Lower leg skin (tissue), 4 donors: ENCODE measurements around the gene L3HYPDH. TPM values are rescaled to one million over a fixed set of nuclear protein-coding genes. Genes with fewer than 3 reads are reported as not detected.
A peak's percentile ranks its signal among the peaks of the same experiment; 100 is the strongest.

ENCODE experiments used
- DNase-seq, 2 donors: peaks; one replicate each; pipeline ENCODE4 v3.0.0-alpha.2; 2019; ENCODE audit warnings: low spot score in 2 of 2
- H3K4me3 ChIP-seq: fragments of 200-600 bp; sonication (generic); 2 replicates; pipeline ENCODE4 v1.5.1; 2017; ENCODE audit warnings: mild to moderate bottlenecking, low read depth; ENCODE audit not compliant: poor library complexity, severe bottlenecking
- POLR2A ChIP-seq, 2 donors: fragments of 450-650 bp; IDR thresholded peaks; one replicate each; pipeline ENCODE4 v1.6.1; 2016 to 2017; ENCODE audit warnings: antibody characterized with exemption in 2 of 2, mild to moderate bottlenecking in 1 of 2, moderate library complexity in 1 of 2
- WGBS, 2 donors: methylation state at CpG; one replicate each; pipeline ENCODE4 v1.1.5; 2018; 5-methylcytosine and 5-hydroxymethylcytosine counted together
- intact Hi-C: fragments of 100-400 bp; cut with DNase I; formaldehyde crosslinking; loops from one replicate; pipeline ENCODE4 v1.15.0; 2023; ENCODE audit warnings: low total_unique reads
- total RNA-seq, 4 donors: library from RNA; depleted of rRNA; stranded (reverse); fragments of >200 nt; gene quantifications; one replicate each; pipeline ENCODE4 v1.1.0, GENCODE V29; 2016
- TF ChIP-seq, protein P1 (sequence below), 3 donors: fragments of 450-650 bp; IDR thresholded peaks; one replicate each; pipeline ENCODE4 v1.5.1; 2016; ENCODE audit warnings: antibody characterized with exemption in 3 of 3, mild to moderate bottlenecking in 3 of 3, moderate library complexity in 2 of 3

The L3HYPDH gene
- total RNA-seq, 4 donors from 2014 or later: 7.1 to 28.1 (median 16.8) TPM

DNA sequence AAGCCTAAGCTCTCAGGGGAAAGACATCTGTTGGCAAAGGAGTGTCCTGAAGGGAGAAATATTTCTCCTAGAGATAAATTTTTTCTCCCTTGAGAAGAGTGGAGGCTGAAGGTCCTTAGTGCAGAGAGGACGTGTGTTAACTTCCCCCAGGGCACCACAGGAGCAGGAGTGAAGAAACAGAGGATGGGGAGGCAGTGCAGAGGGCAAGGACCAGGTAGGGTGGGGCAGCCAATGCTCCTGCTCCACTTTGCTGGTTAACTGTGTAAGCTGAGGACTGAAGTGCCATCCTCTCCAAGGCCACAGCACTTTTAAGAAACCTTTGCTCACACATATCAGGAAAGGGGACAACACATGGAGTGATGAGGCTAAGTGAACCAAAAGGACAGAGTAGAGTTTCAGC is 4.0 kb downstream of the L3HYPDH start:
- H3K4me3 ChIP-seq: no peak overlapping the region
- intact Hi-C loops: no loop called here
- no peak for DNase-seq
- 30 to 40% methylated on average over 1 of the region's 1 CpG for WGBS, 2 donors
- TF ChIP-seq, protein P1, sequence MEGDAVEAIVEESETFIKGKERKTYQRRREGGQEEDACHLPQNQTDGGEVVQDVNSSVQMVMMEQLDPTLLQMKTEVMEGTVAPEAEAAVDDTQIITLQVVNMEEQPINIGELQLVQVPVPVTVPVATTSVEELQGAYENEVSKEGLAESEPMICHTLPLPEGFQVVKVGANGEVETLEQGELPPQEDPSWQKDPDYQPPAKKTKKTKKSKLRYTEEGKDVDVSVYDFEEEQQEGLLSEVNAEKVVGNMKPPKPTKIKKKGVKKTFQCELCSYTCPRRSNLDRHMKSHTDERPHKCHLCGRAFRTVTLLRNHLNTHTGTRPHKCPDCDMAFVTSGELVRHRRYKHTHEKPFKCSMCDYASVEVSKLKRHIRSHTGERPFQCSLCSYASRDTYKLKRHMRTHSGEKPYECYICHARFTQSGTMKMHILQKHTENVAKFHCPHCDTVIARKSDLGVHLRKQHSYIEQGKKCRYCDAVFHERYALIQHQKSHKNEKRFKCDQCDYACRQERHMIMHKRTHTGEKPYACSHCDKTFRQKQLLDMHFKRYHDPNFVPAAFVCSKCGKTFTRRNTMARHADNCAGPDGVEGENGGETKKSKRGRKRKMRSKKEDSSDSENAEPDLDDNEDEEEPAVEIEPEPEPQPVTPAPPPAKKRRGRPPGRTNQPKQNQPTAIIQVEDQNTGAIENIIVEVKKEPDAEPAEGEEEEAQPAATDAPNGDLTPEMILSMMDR (IDR thresholded peaks at IDR 0.05): no peak
- TF ChIP-seq POLR2A (IDR thresholded peaks at IDR 0.05): no peak

- 95 to 96% methylated on average over 3 of the region's 3 CpGs for WGBS, 2 donors
- intact Hi-C loops: no loop called here
- no peak overlapping the region for H3K4me3 ChIP-seq
- DNase-seq: no peak
- TF ChIP-seq, protein P1 (IDR thresholded peaks at IDR 0.05): no peak
- TF ChIP-seq POLR2A (IDR thresholded peaks at IDR 0.05): no peak
Observed at GRCh38 chr14:59478540-59478939, 5.7 kb downstream of the L3HYPDH start.

DNA sequence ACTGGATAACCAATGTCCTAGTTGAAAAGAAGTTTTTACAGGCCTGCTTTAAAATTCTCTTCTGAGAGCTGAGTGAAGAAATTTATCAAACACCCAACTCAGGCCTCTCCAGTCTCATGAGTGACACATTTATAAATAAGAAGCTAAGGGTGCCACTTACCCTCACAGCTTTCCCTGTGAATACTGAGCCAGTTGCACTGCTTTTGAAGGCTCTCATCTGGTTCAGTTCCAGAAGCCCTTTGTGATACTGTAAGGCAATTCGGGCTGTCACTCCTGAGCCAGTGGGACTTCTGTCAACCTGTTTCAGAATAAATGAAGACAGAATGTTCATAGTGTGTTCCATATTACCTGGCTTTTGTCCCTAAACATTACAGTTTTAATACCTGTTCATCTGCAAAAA is 8.5 kb downstream of the L3HYPDH start:
- DNase-seq: no peak
- 85 to 87% methylated on average over 1 of the region's 1 CpG for WGBS, 2 donors
- intact Hi-C loops: no loop called here
- TF ChIP-seq, protein P1 (IDR thresholded peaks at IDR 0.05): no peak
- TF ChIP-seq POLR2A (IDR thresholded peaks at IDR 0.05): no peak
- H3K4me3 ChIP-seq: no peak overlapping the region

DNA sequence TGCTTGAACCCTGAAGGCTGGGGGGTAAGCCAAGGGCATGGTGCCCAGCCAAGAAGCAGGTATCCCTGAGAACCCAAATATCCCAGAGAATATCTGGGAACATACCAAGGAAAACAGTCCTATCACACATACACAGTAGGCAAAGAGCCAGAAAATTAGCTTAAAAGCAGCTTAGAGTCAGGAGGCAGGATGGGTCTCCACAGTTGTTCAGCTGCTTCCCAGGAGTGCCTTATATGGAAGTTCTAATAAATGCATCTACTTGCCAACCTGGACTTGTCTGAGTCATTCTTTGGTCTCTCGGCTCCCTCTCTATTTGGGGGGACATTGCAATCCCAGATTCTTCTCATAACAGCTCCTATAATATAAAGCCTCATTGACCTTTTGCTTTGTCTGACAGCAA is 10.0 kb downstream of the L3HYPDH start:
- intact Hi-C loops: no loop called here
- WGBS, 2 donors: 38 to 77% methylated on average over 1 of the region's 1 CpG
- no peak for DNase-seq
- no peak overlapping the region for H3K4me3 ChIP-seq
- TF ChIP-seq POLR2A (IDR thresholded peaks at IDR 0.05): no peak
- TF ChIP-seq, protein P1 (IDR thresholded peaks at IDR 0.05): no peak

DNA sequence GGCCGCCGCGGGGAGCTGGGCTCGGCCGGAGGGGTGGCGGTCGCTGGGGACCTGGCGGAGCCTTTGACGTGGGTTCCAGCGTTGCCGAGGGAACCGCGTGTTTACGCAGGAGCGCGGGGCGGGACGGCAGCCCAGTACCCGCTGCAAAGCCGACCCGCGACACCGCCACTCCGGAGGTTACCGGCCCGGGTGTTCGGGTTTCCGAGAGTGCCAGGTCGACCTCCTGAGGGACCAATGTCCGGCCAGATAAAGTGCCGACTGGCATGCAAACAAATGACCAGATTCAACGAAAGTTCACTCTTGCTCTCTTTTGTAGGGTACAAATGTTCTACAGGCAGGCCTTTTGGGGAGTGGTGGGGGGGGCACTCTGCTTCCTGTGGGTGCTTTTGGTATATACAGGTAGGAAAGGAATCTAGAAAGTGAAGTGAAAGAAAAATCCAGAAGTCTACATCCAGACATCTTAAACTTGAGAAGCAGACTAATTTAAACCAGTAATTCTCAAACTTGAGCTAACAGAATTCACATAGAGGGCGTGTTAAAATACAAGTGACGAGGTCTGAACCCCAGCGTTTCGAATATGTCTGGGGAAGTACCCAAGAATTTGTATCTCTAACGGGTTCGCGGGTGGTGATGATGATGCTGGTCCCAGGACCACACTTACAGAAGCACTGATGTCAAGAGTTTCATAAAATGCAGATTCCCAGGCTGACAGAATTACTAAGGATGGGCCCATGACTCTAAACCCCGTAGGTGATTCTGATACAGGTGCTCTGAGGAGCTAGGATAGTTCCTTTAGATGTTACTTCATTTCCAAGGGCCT is 18.7 kb downstream of the L3HYPDH start, which contains the start of gene GPR135:
TSS of gene GPR135 (minus strand) at position 65 of the 820 bp plus-strand sequence. CDS start 154 bp downstream, outside the sequence.
- TF ChIP-seq POLR2A (IDR thresholded peaks at IDR 0.05): no peak
- TF ChIP-seq, protein P1 (IDR thresholded peaks at IDR 0.05): no peak
- DNase-seq: peak in 1 of 2 donors; percentile 90
- intact Hi-C loops: no loop called here

More for the DNA sequence above, 18.7 kb downstream of the L3HYPDH start, which contains the start of gene GPR135:
- peak within 1 kb of the TSS; percentile 54 for H3K4me3 ChIP-seq
- 57 to 65% methylated on average over 12 to 14 of the region's 40 CpGs for WGBS, 2 donors
